H1 (cell line): ENCODE results near the gene ADGRB3. TPM values are rescaled to one million over a fixed set of nuclear protein-coding genes. Genes with fewer than 3 reads are reported as not detected.

Source experiments
- CTCF ChIA-PET: fragments of 300-600 bp; sonication (Branson Sonifier 250); formaldehyde crosslinking; loops from one replicate; lab custom pipeline; 2021; ENCODE audit not compliant: partially characterized antibody; lab: Charles Lee
- POLR2A ChIA-PET: fragments of 300-600 bp; sonication (Branson Sonifier 250); formaldehyde crosslinking; loops from one replicate; lab custom pipeline; 2021; ENCODE audit warnings: inconsistent platforms; ENCODE audit not compliant: partially characterized antibody; lab: Charles Lee
- DNase-seq, 2 experiments: peaks; one replicate each; pipeline versions ENCODE4 v3.0.0 to v3.0.0-alpha.2; 2010 to 2022; ENCODE audit warnings: low spot score in 2 of 2, low read depth in 1 of 2, mixed read lengths in 1 of 2
- FAIRE-seq: peaks from 2 replicates; lab custom pipeline; 2011; peaks lifted over from hg19 to GRCh38; lab: Jason Lieb, UNC
- H2AFZ ChIP-seq: 2 replicates; pipeline ENCODE4 v1.8.1; 2012; ENCODE audit warnings: low read length, inconsistent platforms
- H2AK5ac ChIP-seq: 2 replicates; pipeline ENCODE4 v1.6.1; 2013; ENCODE audit warnings: low read depth, low read length
- H2BK120ac ChIP-seq: replicated peaks from 2 replicates; pipeline ENCODE3; 2013; ENCODE audit warnings: low read depth, low read length, inconsistent platforms
- H2BK12ac ChIP-seq: 2 replicates; pipeline ENCODE4 v1.6.1; 2013; ENCODE audit warnings: low read depth, low read length
- H2BK15ac ChIP-seq: 2 replicates; pipeline ENCODE4 v1.6.1; 2013; ENCODE audit warnings: low read length
- H2BK20ac ChIP-seq: 2 replicates; pipeline ENCODE4 v1.6.1; 2013; ENCODE audit warnings: low read length
- H2BK5ac ChIP-seq: 2 replicates; pipeline ENCODE4 v1.6.1; 2013; ENCODE audit warnings: low read depth, low read length
- H3K14ac ChIP-seq: 2 replicates; pipeline ENCODE4 v1.6.1; 2013; ENCODE audit warnings: inconsistent platforms; ENCODE audit not compliant: insufficient read length
- H3K18ac ChIP-seq: 2 replicates; pipeline ENCODE4 v1.6.1; 2013; ENCODE audit warnings: low read length; ENCODE audit errors: extremely low read depth
- H3K23ac ChIP-seq: 2 replicates; pipeline ENCODE4 v1.6.1; 2013; ENCODE audit warnings: inconsistent platforms; ENCODE audit not compliant: insufficient read length
- H3K23me2 ChIP-seq: 2 replicates; pipeline ENCODE4 v1.6.1; 2013; ENCODE audit warnings: low read depth, low read length
- H3K27ac ChIP-seq: 2 replicates; pipeline ENCODE4 v1.6.1; 2011; ENCODE audit warnings: low read depth, low read length, inconsistent platforms
- H3K27me3 ChIP-seq, 4 experiments: replicated peaks in 1 of 4; 1 replicate in 1 of 4; 2 replicates in 3 of 4; pipeline versions ENCODE4 v1.6.1 to v1.8.1; 2011 to 2013; ENCODE audit warnings: low read length in 3 of 4, mild to moderate bottlenecking in 3 of 4, inconsistent platforms in 2 of 4, mixed read lengths in 2 of 4, moderate library complexity in 1 of 4; ENCODE audit not compliant: control insufficient read depth in 3 of 4, insufficient read depth in 3 of 4; ENCODE audit errors: extremely low read depth in 1 of 4
- H3K36me3 ChIP-seq, 4 experiments: 2 replicates each; pipeline versions ENCODE4 v1.6.1 to v1.8.1; 2011 to 2013; ENCODE audit warnings: mild to moderate bottlenecking in 4 of 4, low read length in 3 of 4, moderate library complexity in 2 of 4, control low read depth in 1 of 4, inconsistent platforms in 1 of 4; ENCODE audit not compliant: insufficient read depth in 4 of 4, control insufficient read depth in 2 of 4
- H3K4ac ChIP-seq: replicated peaks from 2 replicates; pipeline ENCODE3; 2013; ENCODE audit warnings: low read length, low read depth, mixed read lengths, inconsistent platforms; ENCODE audit not compliant: insufficient read length
- H3K4me1 ChIP-seq, 4 experiments: replicated peaks in 1 of 4; 1 replicate in 1 of 4; 2 replicates in 3 of 4; pipeline versions ENCODE4 v1.6.1 to v1.8.1; 2011 to 2013; ENCODE audit warnings: low read length in 3 of 4, inconsistent platforms in 2 of 4, mixed read lengths in 1 of 4; ENCODE audit not compliant: insufficient read depth in 4 of 4, control insufficient read depth in 3 of 4
- H3K4me2 ChIP-seq, 2 experiments: 2 replicates each; pipeline versions ENCODE4 v1.6.1 to v1.8.1; 2011 to 2013; ENCODE audit warnings: low read depth in 2 of 2, low read length in 2 of 2, control low read depth in 1 of 2, inconsistent platforms in 1 of 2, mild to moderate bottlenecking in 1 of 2; ENCODE audit not compliant: insufficient read depth in 1 of 2
- H3K4me3 ChIP-seq, 4 experiments: fragments of 200-600, 300-600 bp in 1 of 4; sonication (generic), shearing (Covaris generic), sonication (Bioruptor Twin) in 1 of 4; 2 replicates each; pipeline versions ENCODE4 v1.5.1 to v1.8.1; 2011 to 2016; ENCODE audit warnings: low read length in 4 of 4, low read depth in 3 of 4, control low read depth in 2 of 4, inconsistent platforms in 2 of 4, mild to moderate bottlenecking in 2 of 4, mixed read lengths in 1 of 4, moderate library complexity in 1 of 4; ENCODE audit not compliant: insufficient read depth in 2 of 4; ENCODE audit errors: extremely low read depth in 1 of 4
- H3K56ac ChIP-seq: replicated peaks from 2 replicates; pipeline ENCODE3; 2013; ENCODE audit warnings: low read depth, mild to moderate bottlenecking, mixed read lengths, low read length, inconsistent platforms; ENCODE audit not compliant: insufficient read length
- H3K79me1 ChIP-seq: 2 replicates; pipeline ENCODE4 v1.6.1; 2013; ENCODE audit warnings: low read depth, low read length, control low read depth
- H3K79me2 ChIP-seq, 2 experiments: 2 replicates each; pipeline versions ENCODE4 v1.6.1 to v1.8.1; 2012 to 2013; ENCODE audit warnings: low read length in 2 of 2, mild to moderate bottlenecking in 2 of 2, inconsistent platforms in 1 of 2; ENCODE audit not compliant: insufficient read depth in 2 of 2, control insufficient read depth in 1 of 2
- H3K9ac ChIP-seq, 4 experiments: replicated peaks in 1 of 4; 1 replicate in 1 of 4; 2 replicates in 3 of 4; pipeline versions ENCODE4 v1.6.1 to v1.8.1; 2011 to 2013; ENCODE audit warnings: low read depth in 3 of 4, low read length in 3 of 4, control low read depth in 2 of 4, mild to moderate bottlenecking in 2 of 4, moderate library complexity in 2 of 4, inconsistent platforms in 1 of 4; ENCODE audit errors: extremely low read depth in 1 of 4
- H3K9me3 ChIP-seq, 2 experiments: 2 replicates each; pipeline versions ENCODE4 v1.6.1 to v1.8.1; 2012 to 2013; ENCODE audit warnings: mild to moderate bottlenecking in 2 of 2, moderate library complexity in 2 of 2, control low read depth in 1 of 2, inconsistent platforms in 1 of 2, low read depth in 1 of 2, low read length in 1 of 2, mixed read lengths in 1 of 2; ENCODE audit not compliant: insufficient read depth in 2 of 2
- H4K20me1 ChIP-seq, 2 experiments: replicated peaks in 1 of 2; 2 replicates each; pipeline versions ENCODE3 to v1.8.1; 2011 to 2013; ENCODE audit warnings: inconsistent platforms in 2 of 2, low read length in 2 of 2, mild to moderate bottlenecking in 1 of 2; ENCODE audit not compliant: insufficient read depth in 2 of 2, control insufficient read depth in 1 of 2
- H4K5ac ChIP-seq: 2 replicates; pipeline ENCODE4 v1.6.1; 2013; ENCODE audit warnings: low read length, low read depth, mixed read lengths, inconsistent platforms; ENCODE audit not compliant: insufficient read length
- H4K8ac ChIP-seq: 2 replicates; pipeline ENCODE4 v1.8.0; 2013; ENCODE audit warnings: mild to moderate bottlenecking, moderate library complexity, low read length, inconsistent platforms; ENCODE audit not compliant: insufficient read depth; ENCODE audit errors: extremely low read depth
- H4K91ac ChIP-seq: replicated peaks from 2 replicates; pipeline ENCODE3; 2013; ENCODE audit warnings: low read length, mixed read lengths, inconsistent platforms; ENCODE audit not compliant: insufficient read length
- BCL11A ChIP-seq, 2 experiments: IDR thresholded peaks; one replicate each; pipeline ENCODE4 v1.6.1; 2011; ENCODE audit warnings: low read depth in 2 of 2, low read length in 2 of 2, mild to moderate bottlenecking in 2 of 2
- SIN3A ChIP-seq, 2 experiments: IDR thresholded peaks in 1 of 2; conservative IDR thresholded peaks in 1 of 2; 2 replicates each; pipeline ENCODE4 v1.6.1; 2011 to 2012; ENCODE audit warnings: low read length in 2 of 2, improper control_type of control experiment in 1 of 2, low read depth in 1 of 2, mild to moderate bottlenecking in 1 of 2
- WGBS, 2 experiments: shearing (Covaris generic) in 1 of 2; methylation state at CpG; one replicate each; pipeline versions ENCODE4 v1.1.6 to v1.1.7; 2013 to 2015; ENCODE audit warnings: low lambda C conversion rate in 2 of 2, mixed read lengths in 2 of 2, inconsistent platforms in 1 of 2, low coverage in 1 of 2, missing lambda C conversion rate in 1 of 2; ENCODE audit not compliant: insufficient replicate concordance in 2 of 2, insufficient coverage in 1 of 2, insufficient read length in 1 of 2; ENCODE audit errors: extremely low coverage in 1 of 2, missing lambda C conversion rate in 1 of 2; 5-methylcytosine and 5-hydroxymethylcytosine counted together
- polyA plus RNA-seq, 7 experiments: library from polyadenylated mRNA; depleted of rRNA in 3 of 7; stranded (reverse) in 5 of 7; unstranded in 2 of 7; fragments of >200 nt in 5 of 7; fragments of 200-250 nt in 2 of 7; gene quantifications; 1 replicate in 5 of 7; 2 replicates in 1 of 7; 4 replicates in 1 of 7; pipeline versions ENCODE4 v1.2.1 to v1.2.3, GENCODE V29; 2011 to 2013; ENCODE audit warnings: missing spikeins in 2 of 7, mixed read lengths in 2 of 7
- total RNA-seq: library from RNA; stranded (reverse); fragmentation: NEBNext Ultra II Directional; extraction: Animal tissue kit (Norgen Biotek cat#: 25700); gene quantifications from 2 replicates; pipeline ENCODE4 v1.2.1, GENCODE V29; 2021
- TF ChIP-seq, protein P1 (sequence below): IDR thresholded peaks from 2 replicates; pipeline ENCODE4 v1.6.1; 2012; ENCODE audit warnings: inconsistent platforms

Gene ADGRB3
- total and polyA plus RNA-seq, 2 of the 8 experiments (the other 6 are each of a cell fraction or from before 2014, with no cell fraction given): 0.35 to 1.2 TPM

DNA sequence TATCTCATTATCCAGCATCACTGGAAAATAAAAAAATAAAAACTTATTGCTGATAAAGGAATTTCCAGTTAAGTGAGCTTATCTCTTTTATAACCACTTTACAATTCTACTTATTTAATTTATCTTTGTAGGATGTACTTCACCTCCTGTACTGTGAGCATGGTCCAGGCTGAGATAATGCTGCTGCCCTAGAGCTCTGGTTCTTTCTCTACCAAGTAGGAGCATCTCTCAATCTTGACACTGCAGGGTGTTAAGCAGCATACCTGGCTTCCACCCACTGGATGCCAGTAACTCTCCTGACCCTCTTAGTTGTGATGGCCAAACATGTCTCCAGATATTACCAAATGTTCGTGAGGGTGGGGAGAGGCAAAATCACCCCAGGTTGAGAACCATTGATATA lies 454.5 kb downstream of the ADGRB3 start:
- Histone ChIP-seq H3K4ac (no peak overlapping the region), H3K4me3 (no peak overlapping the region), H3K23ac (no peak overlapping the region), H2BK20ac (no peak overlapping the region), H3K9ac (no peak overlapping the region), H2AFZ (no peak overlapping the region), H3K79me2 (no peaks in the 10 kb centered on the region), H3K56ac (no peak overlapping the region), H3K27ac (no peak overlapping the region), H2BK15ac (no peak overlapping the region), H3K27me3 (no peaks in the 10 kb centered on the region), H3K9me3 (no peaks in the 10 kb centered on the region), H3K4me1 (no peaks in the 10 kb centered on the region), H4K8ac (no peak overlapping the region), H4K5ac (no peak overlapping the region), H2AK5ac (no peak overlapping the region), H2BK12ac (no peak overlapping the region), H3K4me2 (no peak overlapping the region), H4K91ac (no peak overlapping the region), H2BK120ac (no peak overlapping the region), H2BK5ac (no peak overlapping the region), H4K20me1 (no peaks in the 10 kb centered on the region), H3K18ac (no peak overlapping the region), H3K36me3 (no peaks in the 10 kb centered on the region), H3K14ac (no peak overlapping the region), H3K23me2 (no peaks in the 10 kb centered on the region), H3K79me1 (no peaks in the 10 kb centered on the region)
- no peak for FAIRE-seq
- TF ChIP-seq BCL11A (IDR thresholded peaks at IDR 0.05; ENCODE audit: low read depth in 2 of 2, low read length in 2 of 2) (no peak), SIN3A (conservative IDR thresholded peaks at IDR 0.05 in 1 of 2, IDR thresholded peaks at IDR 0.05 in 1 of 2; ENCODE audit: low read depth in 1 of 2, low read length in 2 of 2) (no peak)
- TF ChIP-seq, protein P1, sequence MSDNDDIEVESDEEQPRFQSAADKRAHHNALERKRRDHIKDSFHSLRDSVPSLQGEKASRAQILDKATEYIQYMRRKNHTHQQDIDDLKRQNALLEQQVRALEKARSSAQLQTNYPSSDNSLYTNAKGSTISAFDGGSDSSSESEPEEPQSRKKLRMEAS: no peak
- DNase-seq: no peak
- ChIA-PET POLR2A (no interaction called here), CTCF (interaction anchor here (1.0 kb wide), 1 partner anchor 9 kb away, joined by 3 read pairs; no protein-coding TSS in a partner anchor)
- WGBS, 2 experiments: 93% methylated on average over 1 of the region's 1 CpG; no CpG with 5 or more reads in 1 of the 2 experiments
